AG04449 (cell line): ENCODE measurements around the gene PRR20E.
"Not testable (repeated sequence)": the region's sequence is repeated elsewhere in the genome, so short reads cannot be mapped to it uniquely, and the experiment has no call there.

Source experiments
- CTCF ChIA-PET: fragments of 350-600 bp; formaldehyde crosslinking; extraction: SDS; loops from one replicate; lab custom pipeline; 2021; ENCODE audit warnings: antibody characterized with exemption; lab: Yijun Ruan, JAX
- POLR2A ChIA-PET: fragments of 400-600, 350-600 bp; formaldehyde crosslinking; extraction: SDS; loops from one replicate; lab custom pipeline; 2020; ENCODE audit warnings: antibody characterized with exemption, inconsistent platforms; lab: Yijun Ruan, JAX
- DNase-seq: peaks from one replicate; pipeline ENCODE4 v3.0.0-alpha.2; 2010; ENCODE audit warnings: low read depth, low spot score
- H3K4me3 ChIP-seq: 2 replicates; pipeline ENCODE4 v1.5.1; 2011; ENCODE audit warnings: low read depth, mild to moderate bottlenecking, control low read depth, low read length
- CTCF ChIP-seq: IDR thresholded peaks from one replicate; pipeline ENCODE4 v1.5.1; 2011; ENCODE audit warnings: mild to moderate bottlenecking, moderate library complexity, low read length, control low read depth, inconsistent platforms; ENCODE audit not compliant: insufficient read depth; ENCODE audit errors: missing control alignments

The PRR20E gene

DNA sequence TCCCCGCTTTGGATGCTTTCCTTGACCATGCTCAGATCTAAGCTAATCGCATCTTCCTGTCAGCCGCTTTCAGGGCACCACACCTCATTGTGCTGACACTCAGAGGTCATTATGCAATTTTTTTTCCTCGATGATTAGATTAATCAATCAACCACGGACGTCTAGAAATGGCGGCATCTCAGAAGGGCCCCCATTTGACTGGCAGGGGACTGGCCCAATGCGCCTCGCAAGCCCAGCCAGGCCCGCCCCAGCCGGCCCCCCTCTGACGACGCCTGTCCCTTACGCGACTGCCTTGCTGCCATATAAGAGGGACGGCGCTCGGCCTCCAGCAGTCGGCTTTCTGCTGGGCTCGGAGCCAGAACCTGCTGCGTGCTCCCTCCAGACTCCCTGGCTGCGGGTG, at the start of gene PRR20E:
Gene PRR20E (plus strand): TSS at position 301 of the 400 bp plus-strand sequence. CDS start 387 bp downstream, outside the sequence.
- CTCF ChIA-PET, POLR2A ChIA-PET, H3K4me3 ChIP-seq, DNase-seq: not testable (repeated sequence)

DNA sequence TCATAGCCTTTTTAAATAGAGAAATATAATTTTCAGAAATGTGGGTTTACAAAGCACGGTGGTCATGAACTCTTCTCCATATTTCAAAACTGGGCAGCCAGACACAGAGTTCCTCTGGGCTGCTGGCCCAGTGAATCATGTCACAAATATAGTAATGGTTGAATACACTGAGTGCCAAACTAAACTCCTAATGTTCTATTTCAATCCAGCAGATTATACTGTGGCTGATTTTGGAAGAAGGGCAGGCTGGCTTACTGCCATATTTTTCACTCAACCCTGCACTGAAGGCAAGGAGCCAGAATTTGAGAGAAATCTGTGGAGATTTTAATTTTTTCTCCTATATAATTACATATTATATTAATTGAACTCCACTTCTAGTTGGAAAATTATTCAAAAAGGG, 43.3 kb upstream of the PRR20E start:
- ChIA-PET POLR2A (no interaction called here), CTCF (no interaction called here)
- no peak for DNase-seq
- TF ChIP-seq CTCF: no peak
- H3K4me3 ChIP-seq: no peak overlapping the region

GRCh38 chr13:57128909-57129308, 38.1 kb upstream of the PRR20E start:
- no peak overlapping the region for H3K4me3 ChIP-seq
- ChIA-PET CTCF (no interaction called here), POLR2A (no interaction called here)
- DNase-seq: no peak
- TF ChIP-seq CTCF: no peak

GRCh38 chr13:57136093-57136492, 30.9 kb upstream of the PRR20E start:
- no peak overlapping the region for H3K4me3 ChIP-seq
- no peak for TF ChIP-seq CTCF
- CTCF ChIA-PET: no interaction called here
- POLR2A ChIA-PET: no interaction called here
- DNase-seq: no peak

DNA sequence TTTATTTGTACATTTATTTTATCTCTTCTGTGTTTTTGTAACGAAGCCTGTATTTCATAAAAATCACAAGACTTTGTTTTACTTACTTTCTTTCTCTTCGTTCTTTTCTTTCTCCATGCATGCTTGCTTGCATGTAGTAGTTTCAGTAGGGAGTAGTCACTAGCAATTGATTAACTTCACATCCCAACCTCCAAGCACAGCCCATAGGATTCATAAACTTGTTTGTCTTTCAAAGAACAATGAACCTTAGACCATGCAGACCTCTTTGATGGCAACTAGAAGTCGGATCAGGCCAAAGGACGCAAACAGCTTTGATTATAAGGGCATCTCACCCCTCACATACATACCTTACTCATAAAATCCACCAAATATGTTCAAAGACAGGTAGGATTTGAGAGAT, 29.4 kb upstream of the PRR20E start:
- CTCF ChIA-PET: no interaction called here
- no peak for DNase-seq
- POLR2A ChIA-PET: no interaction called here
- no peak for TF ChIP-seq CTCF
- no peak overlapping the region for H3K4me3 ChIP-seq

DNA sequence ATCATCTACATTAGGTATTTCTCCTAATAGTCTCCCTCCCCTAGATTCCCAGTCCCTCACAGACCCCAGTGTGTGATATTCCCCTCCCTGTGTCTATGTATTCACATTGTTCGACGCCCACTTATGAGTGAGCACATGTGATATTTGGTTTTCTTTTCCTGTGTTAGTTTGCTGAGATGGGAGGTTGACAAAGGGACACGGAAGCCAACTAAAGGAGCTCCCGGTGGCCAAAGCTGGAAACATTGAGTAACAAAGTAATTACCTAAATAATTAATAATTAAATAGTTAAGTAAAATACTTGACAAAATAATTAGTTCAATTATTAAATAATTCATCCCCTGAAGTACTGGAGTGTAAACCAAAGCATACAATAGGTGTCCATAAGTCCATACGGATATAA, 28.0 kb upstream of the PRR20E start:
- TF ChIP-seq CTCF: no peak
- DNase-seq: no peak
- ChIA-PET CTCF (no interaction called here), POLR2A (no interaction called here)
- H3K4me3 ChIP-seq: no peak overlapping the region

GRCh38 chr13:57139781-57140180, 27.2 kb upstream of the PRR20E start:
- DNase-seq, H3K4me3 ChIP-seq, CTCF ChIA-PET, POLR2A ChIA-PET: not testable (repeated sequence)

GRCh38 chr13:57140235-57140968, 26.6 kb upstream of the PRR20E start, which contains the start of gene PRR20A:
Gene PRR20A (plus strand): TSS chr13:57140918. CDS start chr13:57141305, 387 bp downstream.
- DNase-seq, CTCF ChIA-PET, H3K4me3 ChIP-seq, POLR2A ChIA-PET: not testable (repeated sequence)

- DNase-seq, CTCF ChIA-PET, POLR2A ChIA-PET, H3K4me3 ChIP-seq: not testable (repeated sequence)
Measured at GRCh38 chr13:57147188-57147587, 19.8 kb upstream of the PRR20E start, which contains the start of gene PRR20B. Gene PRR20B (plus strand): TSS chr13:57147488. CDS start chr13:57147875, 387 bp downstream.

DNA sequence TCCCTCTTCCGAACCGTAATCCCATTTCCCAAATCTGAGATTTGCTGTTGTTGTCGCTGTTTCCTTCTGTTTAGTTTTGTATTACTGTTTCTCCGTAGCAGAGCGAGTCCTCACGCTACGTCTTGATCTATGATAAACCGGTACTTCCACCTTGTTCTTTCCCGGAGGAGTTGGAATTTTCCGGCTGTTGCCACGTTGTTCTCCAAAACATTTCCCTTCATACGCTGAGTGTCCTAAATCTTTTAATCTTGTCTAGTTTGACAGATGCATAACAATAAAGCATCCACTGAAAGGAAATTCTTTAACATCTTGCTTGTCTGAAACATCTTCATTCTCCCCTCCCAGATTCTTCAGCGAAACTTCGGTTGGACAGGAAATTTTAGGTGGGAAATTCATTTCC, 18.9 kb upstream of the PRR20E start:
- POLR2A ChIA-PET, CTCF ChIA-PET, DNase-seq, H3K4me3 ChIP-seq: not testable (repeated sequence)

GRCh38 chr13:57153761-57154160, 13.2 kb upstream of the PRR20E start, which contains the start of gene PRR20C:
Gene PRR20C (plus strand): TSS chr13:57154061. CDS start chr13:57154448, 387 bp downstream.
- H3K4me3 ChIP-seq, POLR2A ChIA-PET, DNase-seq, CTCF ChIA-PET: not testable (repeated sequence)
